Measurements from ENCODE around the gene ATG16L1. TPM values are rescaled to one million over a fixed set of nuclear protein-coding genes. Genes with fewer than 3 reads are reported as not detected.

Gene ATG16L1
- total RNA-seq, 2 experiments from 2014 or later = 31.8 to 44.9 TPM

GRCh38 chr2:233223059-233223894 is 28.2 kb upstream of the ATG16L1 start:
- H3K27ac ChIP-seq (ENCODE audit: low read depth, low read length, poor library complexity, severe bottlenecking) = peak overlapping the region; percentile 80
- peaks cover 70% of the 10 kb centered on the region for H3K4me1 ChIP-seq (ENCODE audit: insufficient read depth, low read length, poor library complexity, severe bottlenecking)
- DNase-seq (ENCODE audit: low spot score) = peak; percentile 86
- 0 out of 2 replicates have a peak, but pooled peaks cover 3% of the 10 kb centered on the region for H3K36me3 ChIP-seq (ENCODE audit: insufficient read depth, low read length)
- POLR2A ChIA-PET = interaction anchor here (0.6 to 2.9 kb wide), 16 partner anchors 11 to 1223 kb away, joined by 3 to 16 read pairs (median 5); partner anchors contain the start of gene ATG16L1
- H3K4me3 ChIP-seq (ENCODE audit: low read depth, low read length, poor library complexity, severe bottlenecking) = no peak overlapping the region
- no peaks in the 10 kb centered on the region for H4K20me1 ChIP-seq (ENCODE audit: insufficient read depth, low read length)
- H3K79me2 ChIP-seq (ENCODE audit: insufficient read depth, low read depth, low read length) = no peaks in the 10 kb centered on the region
- H2AFZ ChIP-seq (ENCODE audit: low read length) = peak overlapping the region; percentile 59; the same call in 1 of the 2 replicates
- no TSS peak for BruUV-seq (replicated peaks)
- H3K4me2 ChIP-seq (ENCODE audit: low read length) = peak overlapping the region; percentile 51
- peaks cover 12% of the 10 kb centered on the region; the same call in 1 of the 2 replicates for H3K9me3 ChIP-seq (ENCODE audit: low read length)
- intact Hi-C loops (cut with micrococcal nuclease; ENCODE audit: unreplicated experiment) = loop anchor here (2.0 kb wide), 1 partner anchor 28 kb away; the partner anchor contains the start of gene ATG16L1
- H3K9me2 ChIP-seq (ENCODE audit: insufficient read depth, low read length) = no peaks in the 10 kb centered on the region
- CTCF ChIA-PET (ENCODE audit: unreplicated experiment) = interaction anchor here (0.6 to 1.4 kb wide), 3 partner anchors 21 to 123 kb away, joined by 3 read pairs; no protein-coding TSS in a partner anchor
- TF ChIP-seq EZH2phosphoT487 (IDR thresholded peaks at IDR 0.05; ENCODE audit: borderline replicate concordance, low read depth, low read length) = no peak
- no peak for TF ChIP-seq CTCF (conservative IDR thresholded peaks at IDR 0.05; ENCODE audit: low read length)

GRCh38 chr2:233225230-233226068 is 26.0 kb upstream of the ATG16L1 start:
- BruUV-seq (replicated peaks) = no TSS peak

More at GRCh38 chr2:233225230-233226068, 26.0 kb upstream of the ATG16L1 start:
- Histone ChIP-seq H3K4me3 (ENCODE audit: low read depth, low read length, poor library complexity, severe bottlenecking) (no peak overlapping the region), H3K79me2 (ENCODE audit: insufficient read depth, low read depth, low read length) (no peaks in the 10 kb centered on the region), H3K9me3 (ENCODE audit: low read length) (peaks cover 12% of the 10 kb centered on the region; the same call in 1 of the 2 replicates), H3K27ac (ENCODE audit: low read depth, low read length, poor library complexity, severe bottlenecking) (peak overlapping the region; percentile 54), H3K9me2 (ENCODE audit: insufficient read depth, low read length) (no peaks in the 10 kb centered on the region), H2AFZ (ENCODE audit: low read length) (peak overlapping the region; percentile 89; the same call in 1 of the 2 replicates), H3K36me3 (ENCODE audit: insufficient read depth, low read length) (0 out of 2 replicates have a peak, but pooled peaks cover 3% of the 10 kb centered on the region), H3K4me1 (ENCODE audit: insufficient read depth, low read length, poor library complexity, severe bottlenecking) (peaks cover 69% of the 10 kb centered on the region), H3K4me2 (ENCODE audit: low read length) (peak overlapping the region; percentile 53), H4K20me1 (ENCODE audit: insufficient read depth, low read length) (no peaks in the 10 kb centered on the region)
- no peak for TF ChIP-seq CTCF (conservative IDR thresholded peaks at IDR 0.05; ENCODE audit: low read length)
- TF ChIP-seq EZH2phosphoT487 (IDR thresholded peaks at IDR 0.05; ENCODE audit: borderline replicate concordance, low read depth, low read length) = no peak
- DNase-seq (ENCODE audit: low spot score) = peak; percentile 29
- CTCF ChIA-PET (ENCODE audit: unreplicated experiment) = no interaction called here
- POLR2A ChIA-PET = interaction anchor here (0.5 to 2.9 kb wide), 7 partner anchors 15 to 1542 kb away, joined by 3 to 16 read pairs (median 3); partner anchors contain the start of gene ATG16L1
- intact Hi-C loops (cut with micrococcal nuclease; ENCODE audit: unreplicated experiment) = loop anchor here (5.0 kb wide), 1 partner anchor 163 kb away; the partner anchor contains the start of gene INPP5D
